ENCODE measurements around the gene SYT1. TPM values are rescaled to one million over a fixed set of nuclear protein-coding genes. Genes with fewer than 3 reads are reported as not detected.

The SYT1 gene
- total RNA-seq, 1 donor from 2014 or later = 0.37 TPM

DNA sequence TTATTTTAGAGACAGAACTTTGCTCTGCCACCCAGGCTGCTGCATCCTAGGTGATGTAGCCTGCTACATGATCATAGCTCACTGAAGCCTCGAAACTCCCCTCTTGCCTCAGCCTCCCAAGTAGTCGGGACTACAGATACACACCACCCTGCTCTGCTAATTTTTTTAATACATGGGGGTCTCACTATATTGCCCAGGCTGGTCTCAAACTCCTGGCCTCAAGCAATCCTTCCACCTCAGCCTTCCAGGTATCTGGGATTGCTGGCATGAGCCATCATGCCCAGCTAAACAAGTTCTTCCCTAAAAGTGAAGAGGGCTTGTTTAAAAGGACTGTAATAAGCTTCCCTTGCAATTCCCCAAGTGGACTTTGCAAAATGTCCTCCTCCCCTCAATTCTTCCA is 515.8 kb downstream of the SYT1 start:
- no peak overlapping the region for H3K27ac Mint-ChIP-seq (ENCODE audit: unreplicated experiment)
- H3K36me3 Mint-ChIP-seq (ENCODE audit: low read depth) = no peaks in the 10 kb centered on the region
- no peak overlapping the region for H3K4me3 Mint-ChIP-seq (ENCODE audit: unreplicated experiment)
- no peaks in the 10 kb centered on the region for H3K4me1 Mint-ChIP-seq (ENCODE audit: low read depth)
- no peak for DNase-seq (ENCODE audit: low spot score)
- TF ChIP-seq, protein P1, sequence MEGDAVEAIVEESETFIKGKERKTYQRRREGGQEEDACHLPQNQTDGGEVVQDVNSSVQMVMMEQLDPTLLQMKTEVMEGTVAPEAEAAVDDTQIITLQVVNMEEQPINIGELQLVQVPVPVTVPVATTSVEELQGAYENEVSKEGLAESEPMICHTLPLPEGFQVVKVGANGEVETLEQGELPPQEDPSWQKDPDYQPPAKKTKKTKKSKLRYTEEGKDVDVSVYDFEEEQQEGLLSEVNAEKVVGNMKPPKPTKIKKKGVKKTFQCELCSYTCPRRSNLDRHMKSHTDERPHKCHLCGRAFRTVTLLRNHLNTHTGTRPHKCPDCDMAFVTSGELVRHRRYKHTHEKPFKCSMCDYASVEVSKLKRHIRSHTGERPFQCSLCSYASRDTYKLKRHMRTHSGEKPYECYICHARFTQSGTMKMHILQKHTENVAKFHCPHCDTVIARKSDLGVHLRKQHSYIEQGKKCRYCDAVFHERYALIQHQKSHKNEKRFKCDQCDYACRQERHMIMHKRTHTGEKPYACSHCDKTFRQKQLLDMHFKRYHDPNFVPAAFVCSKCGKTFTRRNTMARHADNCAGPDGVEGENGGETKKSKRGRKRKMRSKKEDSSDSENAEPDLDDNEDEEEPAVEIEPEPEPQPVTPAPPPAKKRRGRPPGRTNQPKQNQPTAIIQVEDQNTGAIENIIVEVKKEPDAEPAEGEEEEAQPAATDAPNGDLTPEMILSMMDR (IDR thresholded peaks at IDR 0.05) = no peak
- no peaks in the 10 kb centered on the region for H3K27me3 Mint-ChIP-seq (ENCODE audit: low read depth)
- H3K9me3 Mint-ChIP-seq (ENCODE audit: low read depth) = no peaks in the 10 kb centered on the region

DNA sequence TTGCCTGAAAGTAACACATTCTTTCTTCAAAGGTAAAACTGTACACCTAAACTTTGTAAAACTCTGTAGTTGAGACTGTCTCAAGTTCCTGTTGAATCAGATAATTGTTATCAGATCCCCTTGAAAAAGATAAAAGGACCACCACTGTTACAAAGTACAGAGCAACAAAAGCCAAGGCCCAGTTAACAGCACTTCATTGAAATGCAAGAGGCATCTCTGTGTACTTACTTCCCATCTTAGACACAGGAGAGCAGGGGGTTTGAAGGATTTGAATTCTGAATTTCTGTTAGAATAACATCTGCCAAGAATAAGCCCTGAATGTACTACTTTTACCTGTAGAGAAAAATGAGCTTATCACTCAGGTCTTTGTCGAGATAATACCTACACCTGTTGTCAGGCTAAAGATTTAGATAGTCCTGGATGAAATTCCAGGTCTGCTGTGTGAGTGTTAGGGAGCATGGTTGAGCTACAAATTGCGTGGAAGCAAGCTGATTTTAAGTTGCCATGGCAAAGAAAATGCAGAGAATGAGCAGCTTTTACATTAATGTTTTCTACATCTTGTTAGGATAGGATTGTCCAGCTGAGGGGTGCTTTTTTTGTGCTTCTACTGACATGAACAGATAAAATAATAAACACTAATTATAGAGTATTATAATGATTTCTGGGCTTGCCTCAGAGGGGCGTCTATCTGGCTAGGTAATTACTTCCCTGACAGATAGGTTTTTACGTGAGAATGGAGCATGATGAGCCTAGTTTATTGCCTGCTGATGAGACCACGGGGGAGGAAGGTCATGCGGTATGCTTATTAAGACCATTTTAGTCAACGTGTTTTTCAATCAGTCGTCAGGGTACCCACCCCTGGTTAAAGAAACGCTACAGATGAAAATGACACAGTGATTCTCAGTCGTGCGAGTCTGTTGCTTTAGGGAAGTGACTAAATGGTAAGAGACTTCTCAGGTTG is 517.0 kb downstream of the SYT1 start:
- DNase-seq (ENCODE audit: low spot score) = no peak
- Mint-ChIP-seq H3K9me3 (ENCODE audit: low read depth) (no peaks in the 10 kb centered on the region), H3K4me3 (ENCODE audit: unreplicated experiment) (no peak overlapping the region), H3K27me3 (ENCODE audit: low read depth) (no peaks in the 10 kb centered on the region), H3K27ac (ENCODE audit: unreplicated experiment) (no peak overlapping the region), H3K4me1 (ENCODE audit: low read depth) (no peaks in the 10 kb centered on the region), H3K36me3 (ENCODE audit: low read depth) (no peaks in the 10 kb centered on the region)
- TF ChIP-seq, protein P1 (IDR thresholded peaks at IDR 0.05) = no peak

- DNase-seq (ENCODE audit: low spot score) = no peak
- Mint-ChIP-seq H3K27me3 (ENCODE audit: low read depth) (no peaks in the 10 kb centered on the region), H3K36me3 (ENCODE audit: low read depth) (no peaks in the 10 kb centered on the region), H3K9me3 (ENCODE audit: low read depth) (no peaks in the 10 kb centered on the region), H3K4me3 (ENCODE audit: unreplicated experiment) (no peak overlapping the region), H3K4me1 (ENCODE audit: low read depth) (no peaks in the 10 kb centered on the region), H3K27ac (ENCODE audit: unreplicated experiment) (no peak overlapping the region)
- TF ChIP-seq, protein P1 (IDR thresholded peaks at IDR 0.05) = no peak
Measured at GRCh38 chr12:79384551-79384950, 520.0 kb downstream of the SYT1 start.

DNA sequence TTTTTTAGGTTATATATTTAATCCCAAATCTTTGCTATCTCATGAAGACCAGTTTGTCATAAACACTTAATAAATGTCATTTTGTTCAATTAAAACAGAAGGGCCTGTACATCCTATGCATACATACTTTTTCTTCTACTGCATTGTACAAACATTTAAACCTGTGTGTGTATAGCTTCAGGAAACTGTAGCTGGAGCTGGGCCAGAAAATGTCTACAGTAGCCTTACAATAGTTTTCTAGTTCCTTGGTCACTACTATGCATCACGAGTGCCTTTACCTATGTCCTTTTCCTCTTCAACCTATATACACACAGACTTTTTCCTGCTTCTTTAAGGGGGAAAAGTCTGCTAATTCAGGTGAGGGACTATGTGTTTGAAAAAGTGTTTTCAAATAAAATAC is 523.4 kb downstream of the SYT1 start:
- H3K36me3 Mint-ChIP-seq (ENCODE audit: low read depth) = no peaks in the 10 kb centered on the region
- no peak overlapping the region for H3K4me3 Mint-ChIP-seq (ENCODE audit: unreplicated experiment)
- no peaks in the 10 kb centered on the region for H3K4me1 Mint-ChIP-seq (ENCODE audit: low read depth)
- TF ChIP-seq, protein P1 (IDR thresholded peaks at IDR 0.05) = no peak
- H3K27me3 Mint-ChIP-seq (ENCODE audit: low read depth) = no peaks in the 10 kb centered on the region
- no peak for DNase-seq (ENCODE audit: low spot score)
- no peak overlapping the region for H3K27ac Mint-ChIP-seq (ENCODE audit: unreplicated experiment)
- no peaks in the 10 kb centered on the region for H3K9me3 Mint-ChIP-seq (ENCODE audit: low read depth)

DNA sequence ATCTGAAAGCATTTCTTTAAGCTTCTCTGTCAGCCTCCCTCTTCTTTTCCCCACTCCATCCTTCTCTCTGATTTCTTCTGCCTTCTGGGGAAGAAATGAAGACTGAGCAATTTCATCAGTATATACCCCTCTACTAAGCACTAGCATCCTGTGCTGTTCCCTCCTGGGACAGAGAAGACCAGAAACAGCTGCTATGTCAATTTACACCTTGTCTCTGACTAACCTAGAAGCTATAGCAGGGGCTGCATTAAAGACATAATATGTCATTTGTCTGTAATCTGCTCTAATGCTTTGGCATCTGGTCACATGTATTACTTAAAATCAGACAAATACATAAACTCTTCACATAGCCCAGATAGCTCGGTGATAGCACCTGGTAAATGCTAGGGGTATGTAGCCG is 529.3 kb downstream of the SYT1 start:
- H3K36me3 Mint-ChIP-seq (ENCODE audit: low read depth) = no peaks in the 10 kb centered on the region
- H3K27ac Mint-ChIP-seq (ENCODE audit: unreplicated experiment) = no peak overlapping the region
- H3K9me3 Mint-ChIP-seq (ENCODE audit: low read depth) = no peaks in the 10 kb centered on the region
- no peaks in the 10 kb centered on the region for H3K27me3 Mint-ChIP-seq (ENCODE audit: low read depth)
- DNase-seq (ENCODE audit: low spot score) = no peak
- no peak overlapping the region for H3K4me3 Mint-ChIP-seq (ENCODE audit: unreplicated experiment)
- no peaks in the 10 kb centered on the region for H3K4me1 Mint-ChIP-seq (ENCODE audit: low read depth)
- TF ChIP-seq, protein P1 (IDR thresholded peaks at IDR 0.05) = no peak
